Stimulated activated CD4-positive, alpha-beta T cell treated with anti-CD3 and anti-CD28 coated beads, Interleukin-15, amount 100 ng/mL, for 1 hour (primary cell): ENCODE measurements around the gene AMMECR1.
"Not testable (repeated sequence)": the region's sequence is repeated elsewhere in the genome, so short reads cannot be mapped to it uniquely, and the experiment has no call there.

Experiments used
- DNase-seq, 2 donors: peaks; one replicate each; pipeline ENCODE4 v3.0.0-alpha.2; 2020; ENCODE audit warnings: low read depth in 1 of 2, low spot score in 1 of 2

Gene AMMECR1

DNA sequence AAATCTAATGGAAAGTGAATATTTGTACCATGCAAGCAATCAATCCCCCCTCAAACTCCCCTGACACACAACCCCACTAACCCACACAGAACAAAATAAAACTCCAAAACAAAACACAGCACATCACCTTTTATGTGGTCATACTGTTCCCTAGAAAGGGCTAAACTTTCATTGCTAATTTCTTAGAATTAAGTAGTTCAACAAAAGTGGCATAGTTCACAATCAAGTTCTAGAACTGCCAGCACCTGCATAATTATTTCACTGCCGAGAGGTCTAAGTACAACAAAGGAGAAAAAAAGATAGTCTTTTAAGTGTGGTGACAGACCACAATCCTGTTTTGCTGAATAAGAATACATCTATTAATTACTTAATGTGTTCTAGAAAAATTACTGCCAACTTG, 58.8 kb downstream of the AMMECR1 start:
- no peak for DNase-seq

DNA sequence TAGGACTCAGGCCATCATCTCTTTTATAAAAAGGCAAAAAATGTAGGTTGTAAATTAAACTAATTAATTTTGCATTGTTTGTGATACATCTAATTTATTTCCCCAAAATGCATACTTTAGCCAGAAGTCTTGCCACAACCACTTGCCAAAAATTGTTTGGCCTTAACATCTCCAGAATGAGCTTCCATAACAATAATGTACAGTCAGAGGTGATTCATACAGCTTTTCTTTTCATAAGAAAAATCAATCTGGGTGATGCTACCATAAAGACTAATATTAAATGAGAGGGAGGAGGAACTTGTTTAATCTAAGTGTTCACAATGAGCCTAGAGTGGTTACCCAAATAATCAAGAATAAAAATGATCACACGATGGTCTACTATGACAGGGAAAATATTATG, 59.3 kb downstream of the AMMECR1 start:
- DNase-seq: no peak

DNA sequence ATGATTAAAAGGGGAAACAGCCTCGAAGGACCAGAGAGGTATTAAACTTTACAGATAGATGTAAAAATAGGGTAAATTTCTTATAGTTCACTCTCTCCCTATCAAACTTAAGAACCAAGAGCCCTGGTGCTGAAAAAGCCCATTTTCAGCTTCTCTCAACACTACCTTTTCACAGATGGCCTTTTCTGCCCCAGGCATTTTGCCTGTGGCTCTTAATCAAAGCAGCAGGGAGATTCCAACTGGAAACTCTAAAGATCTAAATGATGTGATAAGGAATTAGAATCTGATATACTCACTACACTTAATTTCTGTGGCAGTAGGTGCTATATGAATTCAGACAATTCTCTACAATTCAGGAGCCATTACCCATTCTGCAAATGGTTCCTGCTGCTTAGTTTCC, 60.0 kb downstream of the AMMECR1 start:
- DNase-seq: no peak

DNA sequence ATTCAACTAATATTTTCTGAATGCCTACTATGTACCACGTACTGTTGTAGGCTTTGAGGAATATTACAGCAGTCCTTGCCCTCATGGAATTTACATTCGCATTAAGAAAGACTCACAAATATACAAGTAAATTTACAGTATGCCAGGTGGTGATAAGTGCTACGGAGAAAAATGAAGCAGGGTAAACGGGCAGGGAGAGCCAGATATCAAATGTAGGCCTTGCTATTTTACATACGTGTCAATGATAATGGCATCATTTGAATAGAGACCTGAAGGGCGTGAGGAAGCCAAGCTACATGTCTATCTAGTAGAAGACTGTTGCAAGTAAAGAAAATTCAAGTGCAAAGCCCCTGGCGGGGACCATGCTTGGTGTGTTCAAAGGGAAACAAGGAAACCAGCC, 65.2 kb downstream of the AMMECR1 start:
- no peak for DNase-seq

DNA sequence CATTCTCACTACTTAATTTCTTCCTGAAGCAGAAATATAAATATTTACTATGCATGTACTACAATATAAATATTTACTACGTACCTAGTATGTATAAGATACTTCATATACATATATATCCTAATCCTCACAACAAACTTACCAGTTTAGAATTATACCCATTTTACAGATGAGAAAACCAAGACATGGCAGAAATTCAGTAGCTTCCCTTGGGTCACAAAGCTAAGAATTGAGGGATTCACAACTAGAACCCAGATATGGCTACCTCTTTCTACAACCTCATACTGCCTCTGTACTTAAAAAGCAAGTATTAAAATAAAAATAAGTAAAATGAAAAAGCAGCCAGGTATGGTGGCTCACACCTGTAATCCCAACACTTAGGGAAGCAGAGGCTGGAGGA, 65.9 kb downstream of the AMMECR1 start:
- DNase-seq: no peak

DNA sequence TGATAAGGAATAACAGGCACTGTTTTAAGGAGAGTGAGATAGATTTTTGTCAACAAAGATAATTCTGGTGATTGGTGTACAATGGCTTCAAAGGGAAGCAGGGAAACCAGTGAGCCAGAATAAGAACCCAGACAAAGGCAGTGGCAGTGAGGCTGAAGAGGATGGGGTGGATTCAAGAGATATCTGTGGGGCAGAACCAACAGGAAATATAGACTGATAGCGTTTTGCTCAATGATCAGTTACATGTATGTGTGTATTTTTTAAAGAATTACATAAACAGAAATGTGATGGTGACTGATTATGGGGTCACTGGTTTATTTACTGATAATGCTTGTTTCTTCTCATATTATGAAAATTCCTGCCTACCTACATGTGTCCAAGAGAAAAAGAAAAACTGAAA, 66.4 kb downstream of the AMMECR1 start:
- no peak for DNase-seq

DNA sequence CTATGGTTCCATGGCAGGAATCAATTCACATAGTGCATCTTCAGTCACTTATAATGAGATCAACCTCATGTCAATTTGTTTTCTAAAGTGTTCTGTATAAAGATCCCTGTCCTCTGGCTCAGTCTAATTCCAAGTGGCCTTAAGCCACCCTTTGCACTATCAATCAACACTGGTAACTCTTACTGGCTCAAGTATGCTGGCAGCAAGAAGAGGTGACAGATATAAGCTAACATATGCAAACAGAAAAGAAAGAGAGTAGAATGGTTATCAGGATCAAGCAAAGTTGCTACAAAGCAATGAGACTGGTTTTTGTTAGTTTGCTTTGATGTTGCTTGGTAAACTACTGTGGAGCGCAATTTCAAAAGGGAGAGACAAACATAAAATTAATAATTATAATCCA, 67.0 kb downstream of the AMMECR1 start:
- DNase-seq: no peak

DNA sequence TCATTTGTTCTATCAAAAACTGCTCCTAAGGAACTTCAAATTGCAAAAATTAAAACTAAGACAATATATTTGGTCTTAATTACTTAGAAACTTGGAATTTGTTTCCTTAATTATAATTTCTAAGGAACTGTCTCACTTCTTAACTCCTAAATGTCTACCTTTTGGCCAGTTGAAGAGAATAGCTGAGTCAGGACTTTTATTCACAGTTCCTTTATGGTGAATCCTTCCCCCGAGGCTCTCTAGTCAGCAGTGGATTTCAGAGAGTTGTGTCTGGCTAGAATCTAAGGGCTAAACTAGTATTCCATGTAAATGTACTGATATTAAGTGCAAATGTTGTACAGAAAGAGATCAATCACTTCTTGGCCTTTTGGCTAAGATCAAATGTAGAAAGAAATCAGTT, 69.3 kb downstream of the AMMECR1 start:
- no peak for DNase-seq

DNA sequence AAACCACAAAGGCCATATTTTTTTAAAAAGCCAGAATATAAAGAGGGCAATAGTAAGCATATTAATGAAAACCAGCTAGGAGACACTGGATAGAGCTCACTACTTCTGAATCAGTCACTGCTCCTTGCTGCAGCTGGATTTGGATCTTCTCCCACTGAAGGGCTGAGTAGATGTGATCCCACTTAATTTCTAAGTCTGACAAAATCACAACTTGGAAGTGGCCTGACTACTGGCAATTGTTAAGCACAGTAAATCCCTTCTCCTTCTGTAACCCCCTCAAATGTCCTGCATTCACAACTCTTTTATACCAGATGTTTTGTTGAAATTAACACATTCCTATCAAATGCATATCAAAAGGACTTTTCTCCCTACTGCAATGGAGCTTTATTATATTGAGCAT, 72.9 kb downstream of the AMMECR1 start:
- DNase-seq: no peak

DNA sequence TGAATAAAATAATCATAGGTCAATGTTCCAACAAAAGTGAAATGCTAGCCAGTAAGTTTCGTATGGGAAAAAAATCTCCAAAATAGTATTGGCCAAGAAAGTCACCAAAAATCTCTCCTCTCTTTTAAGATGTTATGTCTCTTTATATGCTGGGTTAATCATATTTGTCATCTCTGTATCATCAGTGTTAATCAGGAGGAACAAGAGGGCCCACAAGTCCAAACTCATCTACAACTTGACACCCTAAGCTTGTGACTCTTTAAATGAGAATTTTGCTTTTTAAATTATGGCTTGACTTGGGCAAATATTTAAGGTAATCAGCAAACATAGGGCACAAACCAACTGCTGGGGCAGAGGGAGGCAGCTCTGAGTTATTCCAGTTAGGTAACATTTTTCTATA, 75.5 kb downstream of the AMMECR1 start:
- DNase-seq: no peak

DNA sequence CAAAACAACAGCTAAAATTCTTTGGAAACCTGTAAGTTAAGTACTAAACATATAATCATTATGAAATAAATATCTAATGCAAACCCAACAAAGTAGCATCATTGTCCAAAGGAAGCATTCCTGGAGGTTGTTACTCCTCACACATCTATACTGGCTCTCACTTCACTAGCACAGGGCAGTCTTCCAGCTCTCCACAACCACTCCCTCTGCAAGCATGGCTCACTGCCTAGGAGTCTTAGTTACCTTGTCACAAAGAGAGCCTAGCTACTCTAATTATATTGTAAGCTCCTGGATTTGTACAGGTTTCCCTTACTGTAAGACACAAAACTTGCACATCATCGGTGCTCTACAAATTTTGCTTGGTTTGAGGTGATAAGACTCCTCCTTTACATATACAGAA, 76.1 kb downstream of the AMMECR1 start:
- no peak for DNase-seq

DNA sequence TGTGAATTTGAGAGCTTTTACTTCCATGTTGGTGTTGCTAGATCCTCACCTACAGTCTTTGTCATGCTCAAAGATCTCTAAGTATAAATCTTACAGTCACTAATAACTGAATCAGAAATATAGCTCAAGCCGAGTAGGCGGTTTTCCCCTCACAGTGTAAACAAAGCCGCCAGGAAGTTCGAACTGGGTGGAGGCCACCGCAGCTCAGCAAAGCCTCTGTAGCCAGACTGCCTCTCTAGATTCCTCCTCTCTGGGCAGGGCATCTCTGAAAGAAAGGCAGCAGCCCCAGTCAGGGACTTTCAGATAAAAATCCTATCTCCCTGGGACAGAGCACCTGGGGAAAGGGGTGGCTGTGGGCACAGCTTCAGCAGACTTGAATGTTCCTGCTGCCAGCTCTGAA, 79.6 kb downstream of the AMMECR1 start:
- peak in 1 of 2 donors; percentile 9 for DNase-seq

DNA sequence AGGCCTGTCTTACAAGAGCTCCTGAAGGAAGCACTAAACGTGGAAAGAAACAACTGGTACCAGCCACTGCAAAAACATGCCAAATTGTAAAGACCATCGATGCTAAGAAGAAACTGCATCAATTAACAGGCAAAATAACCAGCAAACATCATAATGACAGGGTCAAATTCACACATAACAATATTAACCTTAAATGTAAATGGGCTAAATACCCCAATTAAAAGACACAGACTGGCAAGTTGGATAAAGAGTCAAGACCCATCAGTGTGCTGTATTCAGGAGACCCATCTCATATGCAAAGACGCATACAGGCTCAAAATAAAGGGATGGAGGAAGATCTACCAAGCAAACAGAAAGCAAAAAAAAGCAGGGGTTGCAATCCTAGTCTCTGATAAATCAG, 86.4 kb downstream of the AMMECR1 start:
- DNase-seq: not testable (repeated sequence)

DNA sequence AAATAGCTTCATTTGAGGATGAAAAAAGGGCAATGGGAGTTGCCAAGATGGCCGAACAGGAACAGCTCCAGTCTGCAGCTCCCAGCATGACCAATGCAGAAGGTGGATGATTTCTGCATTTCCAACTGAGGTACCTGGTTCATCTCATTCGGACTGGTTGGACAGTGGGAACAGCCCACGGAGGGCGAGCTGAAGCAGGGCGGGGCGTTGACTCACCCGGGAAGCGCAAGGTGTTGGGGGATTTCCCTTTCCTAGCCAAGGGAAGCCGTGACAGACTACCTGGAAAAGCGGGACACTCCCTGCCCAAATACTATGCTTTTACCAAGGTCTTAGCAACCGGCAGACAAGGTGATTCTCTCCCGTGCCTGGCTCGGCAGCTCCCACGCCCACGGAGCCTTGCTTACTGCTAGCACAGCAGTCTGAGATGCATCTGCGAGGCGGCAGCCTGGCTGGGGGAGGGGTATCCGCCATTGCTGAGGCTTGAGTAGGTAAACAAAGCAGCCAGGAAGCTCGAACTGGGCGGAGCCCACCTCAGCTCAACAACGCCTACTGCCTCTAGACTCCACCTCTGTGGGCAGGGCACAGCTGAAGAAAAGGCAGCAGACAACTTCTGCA, 88.3 kb downstream of the AMMECR1 start:
- DNase-seq: peak; percentile 44 to 47

DNA sequence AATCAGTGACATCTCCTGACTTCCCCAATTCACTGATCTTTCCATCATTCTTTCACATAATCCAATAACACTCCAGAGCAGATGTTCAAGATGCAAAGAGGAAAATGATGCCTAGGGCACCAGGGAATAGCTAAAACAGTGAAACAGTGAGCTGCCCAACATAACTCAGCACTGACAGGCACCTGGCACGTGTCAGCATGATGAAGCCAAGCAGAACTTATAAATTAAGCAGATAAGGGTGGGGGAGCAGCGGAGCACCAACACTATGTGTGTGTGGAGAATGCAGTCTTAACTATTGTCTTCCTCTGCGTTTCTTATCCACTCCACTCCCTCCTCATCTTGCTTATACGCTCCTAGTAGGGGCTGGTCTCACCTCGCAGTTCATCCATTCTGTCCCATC, 89.4 kb downstream of the AMMECR1 start:
- DNase-seq: no peak

DNA sequence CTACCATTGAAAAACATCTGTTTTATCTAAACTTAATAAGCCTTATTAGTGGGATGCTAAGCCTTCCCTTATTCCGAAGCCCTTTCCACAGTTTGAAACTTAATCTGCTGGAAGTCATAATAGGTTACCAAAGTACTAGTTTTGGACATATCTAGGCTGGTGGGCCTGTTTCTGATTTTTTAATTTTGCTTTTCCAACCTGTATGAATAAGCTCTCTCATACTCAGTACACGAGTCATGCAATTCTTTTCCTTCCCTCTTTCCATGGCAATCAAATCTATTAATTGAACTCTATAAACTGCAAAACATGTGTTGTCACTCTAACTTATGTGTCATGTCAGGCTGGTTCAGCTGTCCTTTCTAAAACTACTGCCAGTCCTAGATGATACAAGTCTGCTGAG, 91.0 kb downstream of the AMMECR1 start:
- no peak for DNase-seq

DNA sequence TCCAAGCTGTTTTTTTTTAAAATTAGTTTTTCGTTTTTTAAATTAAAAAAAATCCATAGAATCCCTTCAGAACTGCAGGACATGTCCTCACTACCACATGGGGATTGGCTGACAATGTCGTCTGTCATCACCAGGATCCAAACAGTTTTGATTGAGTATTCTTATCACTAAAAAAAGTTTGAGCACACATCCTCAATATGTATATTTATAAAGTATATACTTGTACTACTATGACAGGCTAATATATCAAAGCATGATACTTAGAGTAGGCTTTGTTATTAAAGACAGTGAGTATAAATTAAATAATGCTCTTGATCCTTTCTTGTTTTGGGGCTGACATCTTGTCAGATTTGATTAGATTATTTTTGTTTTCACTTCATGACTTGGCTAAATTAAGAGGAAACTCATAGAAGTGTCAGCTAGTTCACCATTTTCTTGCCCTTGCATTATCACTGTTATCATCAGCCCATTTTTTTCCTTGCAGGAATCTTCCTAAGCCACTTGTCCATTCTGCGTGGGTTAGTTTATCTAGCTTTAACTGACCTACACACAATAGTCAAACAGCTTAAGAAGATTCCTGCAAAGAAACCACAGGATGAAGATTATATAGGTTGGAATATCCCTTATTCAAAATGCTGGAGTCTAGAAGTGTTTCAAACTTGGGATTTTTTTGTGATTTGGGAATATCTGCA, 92.8 kb downstream of the AMMECR1 start:
- DNase-seq: no peak

DNA sequence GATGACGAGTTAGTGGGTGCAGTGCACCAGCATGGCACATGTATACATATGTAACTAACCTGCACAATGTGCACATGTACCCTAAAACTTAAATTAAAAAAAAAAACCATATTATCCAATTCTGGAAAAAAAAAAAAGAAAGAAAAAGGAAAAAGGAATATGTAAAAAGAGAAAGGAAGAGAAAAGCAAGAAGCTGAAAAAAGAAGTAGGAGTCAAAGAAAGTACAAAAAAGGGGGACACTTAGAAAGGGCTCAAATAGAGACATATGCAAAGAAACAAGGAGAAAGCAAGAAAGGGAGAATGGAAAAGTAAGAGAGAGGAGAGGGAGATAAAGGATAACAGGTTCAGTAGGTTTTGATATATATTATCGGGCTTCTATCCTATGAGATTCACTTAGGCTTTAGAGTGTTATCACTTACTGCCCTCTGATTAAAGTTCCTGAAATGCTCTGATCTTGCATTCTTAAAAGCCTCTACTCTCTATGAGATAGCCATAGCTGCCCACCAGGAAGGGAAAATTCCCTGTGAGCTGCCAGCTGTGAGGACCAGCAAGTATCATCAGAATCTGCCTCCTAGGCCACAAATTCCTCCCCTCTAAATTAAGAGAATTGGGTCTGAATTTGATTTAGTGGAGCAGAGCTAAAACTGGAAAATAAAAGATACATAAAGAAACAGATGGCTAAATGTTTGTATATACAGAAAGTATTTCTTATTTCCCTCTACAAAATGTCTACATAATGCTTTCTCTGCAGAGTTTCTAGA, 95.2 kb downstream of the AMMECR1 start:
- no peak for DNase-seq

DNA sequence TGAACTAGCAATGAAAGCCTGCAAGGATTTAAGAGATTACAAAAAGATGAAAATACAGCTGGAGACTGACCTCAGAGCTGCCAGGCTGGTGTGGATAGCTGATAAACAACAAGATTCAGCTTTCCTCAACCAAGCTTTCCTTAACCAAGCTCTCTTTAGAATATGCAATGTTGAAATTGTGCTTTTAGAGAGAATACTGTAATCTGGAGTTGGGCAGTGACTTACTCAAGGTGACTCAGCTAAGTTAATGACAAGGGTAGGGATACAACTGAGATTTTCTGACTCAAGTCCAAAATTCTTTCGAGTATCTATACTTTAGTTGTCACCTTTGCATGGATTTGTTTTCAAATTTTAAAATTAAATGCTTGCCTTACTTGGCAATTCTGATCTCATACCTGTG, 98.0 kb downstream of the AMMECR1 start:
- DNase-seq: no peak

DNA sequence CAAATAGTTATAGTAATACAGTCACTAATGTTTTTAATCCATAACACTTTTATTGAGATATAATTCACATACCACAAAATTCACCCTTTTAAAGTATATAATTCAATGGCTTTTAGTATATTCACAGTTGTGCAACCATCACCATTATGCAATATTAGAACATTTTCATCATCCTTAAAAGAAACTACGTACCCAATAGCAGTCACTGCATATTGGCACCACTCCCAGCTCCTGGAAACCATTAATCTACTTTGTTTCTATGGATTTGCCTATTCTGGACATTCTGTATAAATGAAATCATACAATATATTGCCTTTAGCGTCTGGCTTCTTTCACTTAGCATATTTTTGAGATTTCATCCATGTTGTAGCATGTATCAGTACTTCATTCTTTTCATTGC, 99.3 kb downstream of the AMMECR1 start:
- no peak for DNase-seq

DNA sequence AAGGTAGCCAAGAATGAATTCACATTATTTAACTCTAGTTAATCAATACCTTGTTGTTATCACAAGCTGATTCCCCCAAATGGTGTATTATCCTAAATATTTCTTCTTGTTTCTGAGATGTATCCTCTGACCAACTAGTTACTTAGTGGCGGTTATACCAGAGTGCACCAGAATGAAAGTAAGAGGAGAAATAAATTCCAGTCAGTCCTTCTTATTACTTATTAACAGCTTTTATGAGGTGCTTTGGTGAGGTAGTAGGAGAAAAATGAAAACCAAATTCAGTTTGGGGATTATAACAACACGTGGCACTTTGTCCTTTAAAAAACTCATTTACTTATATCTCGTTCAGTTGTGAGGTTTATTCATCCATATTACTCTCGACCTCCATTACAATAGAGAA, 101.9 kb downstream of the AMMECR1 start:
- DNase-seq: no peak

DNA sequence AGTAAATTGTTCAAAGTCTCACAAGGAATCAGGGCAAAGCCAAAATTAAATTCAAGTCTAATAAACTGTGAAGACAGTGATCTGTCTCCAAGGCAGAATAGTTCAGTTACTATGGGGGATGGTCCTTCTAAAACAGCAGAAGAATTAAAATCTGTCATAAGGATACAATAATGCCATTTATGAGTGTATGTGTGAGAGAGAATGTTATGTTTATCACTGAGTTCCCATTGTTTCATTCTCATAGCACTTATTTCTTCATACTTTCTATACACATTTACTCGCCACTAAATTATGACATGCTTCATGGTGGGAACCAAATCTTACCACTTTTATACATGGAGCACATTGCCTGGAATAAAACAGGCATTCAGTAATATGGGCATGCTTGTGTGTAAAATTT, 102.5 kb downstream of the AMMECR1 start:
- DNase-seq: no peak

DNA sequence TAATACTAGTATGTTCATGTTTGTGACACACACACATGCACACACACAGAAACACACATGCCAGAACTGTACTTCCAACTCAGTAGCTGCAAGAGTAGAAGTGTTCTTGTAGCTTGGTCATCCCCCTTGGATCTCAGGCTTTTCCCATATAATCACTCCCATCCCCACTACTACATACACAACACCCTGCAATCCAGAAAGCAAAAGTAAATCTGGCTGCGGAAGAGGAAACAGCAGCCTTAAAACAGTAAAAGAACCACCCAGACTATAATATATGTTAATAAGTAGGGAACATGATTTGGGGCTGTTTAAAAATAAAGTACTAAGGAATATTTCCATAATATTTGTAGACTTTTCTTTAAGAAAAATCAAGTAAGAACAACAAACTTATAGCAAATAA, 103.2 kb downstream of the AMMECR1 start:
- no peak for DNase-seq
